D341Med (cell line): ENCODE results near the gene LRSAM1.

ENCODE experiments used
- DNase-seq: peaks from one replicate; pipeline ENCODE4 v3.0.0; 2012; ENCODE audit warnings: low spot score

Gene LRSAM1

GRCh38 chr9:127517620-127518019 is 66.3 kb downstream of the LRSAM1 start:
- no peak for DNase-seq

GRCh38 chr9:127518091-127518856 is 67.0 kb downstream of the LRSAM1 start:
- no peak for DNase-seq

GRCh38 chr9:127519301-127520166 is 68.2 kb downstream of the LRSAM1 start:
- no peak for DNase-seq

GRCh38 chr9:127520941-127521918 is 69.9 kb downstream of the LRSAM1 start:
- DNase-seq: no peak

- DNase-seq: no peak
Measured at GRCh38 chr9:127521919-127522304, 70.6 kb downstream of the LRSAM1 start.

GRCh38 chr9:127522727-127523126 is 71.4 kb downstream of the LRSAM1 start:
- no peak for DNase-seq

GRCh38 chr9:127523312-127523851 is 72.1 kb downstream of the LRSAM1 start:
- DNase-seq: no peak

GRCh38 chr9:127524373-127524772 is 73.1 kb downstream of the LRSAM1 start:
- DNase-seq: no peak

- no peak for DNase-seq
Measured at GRCh38 chr9:127525401-127526188, 74.3 kb downstream of the LRSAM1 start.

- DNase-seq: no peak
Measured at GRCh38 chr9:127526655-127527559, 75.6 kb downstream of the LRSAM1 start.

- no peak for DNase-seq
Measured at GRCh38 chr9:127527560-127528268, 76.4 kb downstream of the LRSAM1 start.

- DNase-seq: no peak
Measured at GRCh38 chr9:127528422-127529251, 77.3 kb downstream of the LRSAM1 start.

GRCh38 chr9:127529671-127530070 is 78.4 kb downstream of the LRSAM1 start:
- no peak for DNase-seq

GRCh38 chr9:127530206-127530941 is 79.1 kb downstream of the LRSAM1 start:
- no peak for DNase-seq

GRCh38 chr9:127531676-127532075 is 80.4 kb downstream of the LRSAM1 start:
- no peak for DNase-seq

GRCh38 chr9:127534250-127534906 is 83.1 kb downstream of the LRSAM1 start:
- DNase-seq: no peak

- no peak for DNase-seq
Measured at GRCh38 chr9:127534931-127535330, 83.6 kb downstream of the LRSAM1 start.
